ENCODE results near the gene PNMA8C. TPM values are rescaled to one million over a fixed set of nuclear protein-coding genes. Genes with fewer than 3 reads are reported as not detected.
A peak's percentile ranks its signal among the peaks of the same experiment; 100 is the strongest.

The PNMA8C gene
- total RNA-seq, 6 donors from 2014 or later: under 0.01 to 0.27 TPM; not detected in 4

DNA sequence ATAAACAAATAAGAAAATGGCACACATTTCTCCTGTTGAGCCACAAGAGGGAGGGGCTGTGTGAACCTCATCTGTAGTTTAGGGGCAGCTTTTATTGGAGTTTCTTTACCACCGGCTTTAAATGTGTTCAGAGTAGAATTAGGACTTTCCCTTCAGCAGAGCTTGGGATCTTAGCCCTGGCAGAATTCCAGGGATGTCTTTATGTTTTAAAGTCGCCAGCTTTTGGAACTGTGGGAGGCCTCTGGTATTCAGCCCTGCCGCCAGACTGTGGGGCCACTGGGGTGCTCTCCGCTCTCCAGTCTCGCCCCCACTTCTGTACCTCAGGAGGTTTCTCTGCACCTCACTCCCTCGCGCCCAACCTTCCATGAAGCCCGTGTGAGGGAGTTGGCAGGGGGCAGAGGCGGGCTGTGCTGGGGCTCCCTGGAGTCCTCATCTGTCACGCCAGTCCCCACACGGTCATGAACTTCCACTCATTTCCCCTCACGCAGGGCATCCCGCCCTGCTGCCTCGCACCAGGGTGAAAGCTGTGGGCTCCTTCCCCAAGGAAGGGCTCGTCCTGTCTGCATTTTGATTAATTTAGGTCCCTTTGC lies 46.9 kb downstream of the PNMA8C start:
- Histone ChIP-seq H3K4me1 (no peaks in the 10 kb centered on the region), H3K27ac (no peak overlapping the region), H3K36me3 (peaks cover 8 to 91% (median 57%) of the 10 kb centered on the region in 4 donors), H3K9me3 (no peaks in the 10 kb centered on the region), H3K27me3 (no peaks in the 10 kb centered on the region), H3K4me3 (no peak overlapping the region)
- TF ChIP-seq POLR2A (IDR thresholded peaks at IDR 0.05) (no peak), POLR2AphosphoS5 (IDR thresholded peaks at IDR 0.05) (no peak)
- WGBS, 2 donors: 90 to 93% methylated on average over 15 of the region's 15 CpGs
- DNase-seq (peak in 1 of 2 donors; percentile 22), ATAC-seq (ENCODE audit: low FRiP score in 2 of 2) (no peak)

GRCh38 chr19:46381346-46381745 lies 47.4 kb downstream of the PNMA8C start:
- no peak for DNase-seq
- H3K27me3 ChIP-seq: no peaks in the 10 kb centered on the region
- H3K36me3 ChIP-seq: peaks cover 8 to 91% (median 57%) of the 10 kb centered on the region in 4 donors
- H3K4me1 ChIP-seq: no peaks in the 10 kb centered on the region
- ATAC-seq (ENCODE audit: low FRiP score in 2 of 2): no peak
- H3K4me3 ChIP-seq: no peak overlapping the region
- TF ChIP-seq POLR2AphosphoS5 (IDR thresholded peaks at IDR 0.05) (no peak), EP300 (IDR thresholded peaks at IDR 0.05) (no peak), POLR2A (IDR thresholded peaks at IDR 0.05) (no peak)
- TF ChIP-seq, protein P1, sequence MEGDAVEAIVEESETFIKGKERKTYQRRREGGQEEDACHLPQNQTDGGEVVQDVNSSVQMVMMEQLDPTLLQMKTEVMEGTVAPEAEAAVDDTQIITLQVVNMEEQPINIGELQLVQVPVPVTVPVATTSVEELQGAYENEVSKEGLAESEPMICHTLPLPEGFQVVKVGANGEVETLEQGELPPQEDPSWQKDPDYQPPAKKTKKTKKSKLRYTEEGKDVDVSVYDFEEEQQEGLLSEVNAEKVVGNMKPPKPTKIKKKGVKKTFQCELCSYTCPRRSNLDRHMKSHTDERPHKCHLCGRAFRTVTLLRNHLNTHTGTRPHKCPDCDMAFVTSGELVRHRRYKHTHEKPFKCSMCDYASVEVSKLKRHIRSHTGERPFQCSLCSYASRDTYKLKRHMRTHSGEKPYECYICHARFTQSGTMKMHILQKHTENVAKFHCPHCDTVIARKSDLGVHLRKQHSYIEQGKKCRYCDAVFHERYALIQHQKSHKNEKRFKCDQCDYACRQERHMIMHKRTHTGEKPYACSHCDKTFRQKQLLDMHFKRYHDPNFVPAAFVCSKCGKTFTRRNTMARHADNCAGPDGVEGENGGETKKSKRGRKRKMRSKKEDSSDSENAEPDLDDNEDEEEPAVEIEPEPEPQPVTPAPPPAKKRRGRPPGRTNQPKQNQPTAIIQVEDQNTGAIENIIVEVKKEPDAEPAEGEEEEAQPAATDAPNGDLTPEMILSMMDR (IDR thresholded peaks at IDR 0.05): no peak
- WGBS, 2 donors: 95 to 100% methylated on average over 2 of the region's 2 CpGs
- no peak overlapping the region for H3K27ac ChIP-seq
- no peaks in the 10 kb centered on the region for H3K9me3 ChIP-seq

- TF ChIP-seq EP300 (IDR thresholded peaks at IDR 0.05) (no peak), POLR2AphosphoS5 (IDR thresholded peaks at IDR 0.05) (no peak), POLR2A (IDR thresholded peaks at IDR 0.05) (no peak)
- TF ChIP-seq, protein P1 (IDR thresholded peaks at IDR 0.05): no peak
- 95 to 96% methylated on average over 2 of the region's 2 CpGs for WGBS, 2 donors
- DNase-seq: no peak
- Histone ChIP-seq H3K36me3 (peaks cover 10 to 95% (median 59%) of the 10 kb centered on the region in 4 donors), H3K27ac (no peak overlapping the region), H3K27me3 (no peaks in the 10 kb centered on the region), H3K9me3 (no peaks in the 10 kb centered on the region), H3K4me3 (no peak overlapping the region), H3K4me1 (no peaks in the 10 kb centered on the region)
- ATAC-seq (ENCODE audit: low FRiP score in 2 of 2): no peak
These were observed 48.0 kb downstream of the PNMA8C start for GRCh38 chr19:46380690-46381089.

GRCh38 chr19:46378268-46378667 lies 50.5 kb downstream of the PNMA8C start:
- 38 to 49% methylated on average over 2 of the region's 2 CpGs for WGBS, 2 donors

More at GRCh38 chr19:46378268-46378667, 50.5 kb downstream of the PNMA8C start:
- Histone ChIP-seq H3K9me3 (no peaks in the 10 kb centered on the region), H3K36me3 (peaks cover 7 to 76% (median 44%) of the 10 kb centered on the region in 4 donors), H3K27ac (peak overlapping the region in 1 of 4 donors; percentile 7), H3K4me3 (no peak overlapping the region), H3K27me3 (no peaks in the 10 kb centered on the region), H3K4me1 (peaks cover 11 to 15% (median 13%) of the 10 kb centered on the region in 4 donors)
- TF ChIP-seq, protein P1 (IDR thresholded peaks at IDR 0.05): no peak
- TF ChIP-seq EP300 (IDR thresholded peaks at IDR 0.05) (no peak), POLR2A (IDR thresholded peaks at IDR 0.05) (no peak)
- no peak for DNase-seq
- peak in 1 of 2 donors; percentile 59 for ATAC-seq (ENCODE audit: low FRiP score in 2 of 2)
